ENCODE measurements around the gene CFAP74.

DNA sequence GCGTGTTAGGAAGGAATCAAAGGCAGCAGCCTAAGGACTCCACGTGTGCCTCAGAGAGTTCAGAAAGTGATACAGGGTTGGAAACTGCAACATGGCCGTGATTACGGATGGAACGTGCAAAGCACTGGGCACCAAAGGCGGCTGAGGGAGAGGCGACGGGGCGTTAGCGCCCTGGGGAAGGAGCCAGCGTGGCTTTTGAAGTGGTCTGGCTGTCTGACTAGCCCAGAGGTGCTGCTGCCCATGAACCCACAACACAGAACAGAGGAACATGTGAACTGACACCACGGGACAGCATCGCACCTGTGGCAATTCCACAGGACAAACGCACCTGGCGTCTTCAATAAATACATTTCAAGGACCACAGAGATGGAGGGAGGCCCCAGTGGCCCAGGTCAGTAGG is 66.5 kb downstream of the CFAP74 start:
- no peak for TF ChIP-seq POLR2A (IDR thresholded peaks at IDR 0.05)
- TF ChIP-seq, protein P1, sequence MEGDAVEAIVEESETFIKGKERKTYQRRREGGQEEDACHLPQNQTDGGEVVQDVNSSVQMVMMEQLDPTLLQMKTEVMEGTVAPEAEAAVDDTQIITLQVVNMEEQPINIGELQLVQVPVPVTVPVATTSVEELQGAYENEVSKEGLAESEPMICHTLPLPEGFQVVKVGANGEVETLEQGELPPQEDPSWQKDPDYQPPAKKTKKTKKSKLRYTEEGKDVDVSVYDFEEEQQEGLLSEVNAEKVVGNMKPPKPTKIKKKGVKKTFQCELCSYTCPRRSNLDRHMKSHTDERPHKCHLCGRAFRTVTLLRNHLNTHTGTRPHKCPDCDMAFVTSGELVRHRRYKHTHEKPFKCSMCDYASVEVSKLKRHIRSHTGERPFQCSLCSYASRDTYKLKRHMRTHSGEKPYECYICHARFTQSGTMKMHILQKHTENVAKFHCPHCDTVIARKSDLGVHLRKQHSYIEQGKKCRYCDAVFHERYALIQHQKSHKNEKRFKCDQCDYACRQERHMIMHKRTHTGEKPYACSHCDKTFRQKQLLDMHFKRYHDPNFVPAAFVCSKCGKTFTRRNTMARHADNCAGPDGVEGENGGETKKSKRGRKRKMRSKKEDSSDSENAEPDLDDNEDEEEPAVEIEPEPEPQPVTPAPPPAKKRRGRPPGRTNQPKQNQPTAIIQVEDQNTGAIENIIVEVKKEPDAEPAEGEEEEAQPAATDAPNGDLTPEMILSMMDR (IDR thresholded peaks at IDR 0.05) = no peak
